ENCODE results near the gene RANBP10. TPM values are rescaled to one million over a fixed set of nuclear protein-coding genes. Genes with fewer than 3 reads are reported as not detected.
"Not testable (repeated sequence)": the region's sequence is repeated elsewhere in the genome, so short reads cannot be mapped to it uniquely, and the experiment has no call there.

The RANBP10 gene
- total and polyA plus RNA-seq, 2 of the 13 experiments (the other 11 are each of a cell fraction or from before 2014, with no cell fraction given), result 9.2 to 22.7 TPM

- TF ChIP-seq MYNN (CRISPR knock-in tag; IDR thresholded peaks at IDR 0.05; ENCODE audit: low read depth) (no peak), PHF20 (CRISPR knock-in tag; IDR thresholded peaks at IDR 0.05) (no peak), SRSF9 (IDR thresholded peaks at IDR 0.05; ENCODE audit: borderline replicate concordance, insufficient read depth, low read depth, low read length, poor library complexity, severe bottlenecking) (no peak), GPBP1L1 (CRISPR knock-in tag; IDR thresholded peaks at IDR 0.05) (no peak), RFX1 (IDR thresholded peaks at IDR 0.05) (no peak), NFATC3 (CRISPR knock-in tag; IDR thresholded peaks at IDR 0.05) (no peak)
These were observed 48.4 kb downstream of the RANBP10 start (continued) for GRCh38 chr16:67758006-67758405.

- no peaks in the 10 kb centered on the region for H3K4me1 ChIP-seq (ENCODE audit: insufficient read depth, low read length)
- H3K9me3 ChIP-seq (ENCODE audit: low read length), result no peaks in the 10 kb centered on the region
- TF ChIP-seq FOXO1 (CRISPR knock-in tag; IDR thresholded peaks at IDR 0.05), result no peak
- TF ChIP-seq RFX3 (CRISPR knock-in tag; IDR thresholded peaks at IDR 0.05), result no peak
- TF ChIP-seq AGO2 (optimal IDR thresholded peaks at IDR 0.05; ENCODE audit: low read depth, low read length), result no peak
- no peak for TF ChIP-seq SP5 (CRISPR knock-in tag; IDR thresholded peaks at IDR 0.05; ENCODE audit: borderline replicate concordance, low read depth)
- no peak for TF ChIP-seq SMAD1 (CRISPR knock-in tag; IDR thresholded peaks at IDR 0.05; ENCODE audit: borderline replicate concordance, low read depth)
- no peak for TF ChIP-seq ZNF124 (CRISPR knock-in tag; IDR thresholded peaks at IDR 0.05)
- no peak for TF ChIP-seq ZBTB46 (CRISPR knock-in tag; IDR thresholded peaks at IDR 0.05; ENCODE audit: borderline replicate concordance)
- BruUV-seq (replicated peaks), result no TSS peak
- ATAC-seq (no peak), DNase-seq (ENCODE audit: low spot score) (no peak), FAIRE-seq (no peak)
- no peaks in the 10 kb centered on the region for H3K27me3 ChIP-seq (ENCODE audit: control insufficient read depth in 1 of 2, insufficient read depth in 2 of 2, low read length in 2 of 2)
- H3K4me2 ChIP-seq (ENCODE audit: low read depth, low read length), result no peak overlapping the region
- intact Hi-C loops (cut with micrococcal nuclease; ENCODE audit: unreplicated experiment) (no loop called here), in situ Hi-C loops (cut with HindIII; ENCODE audit: extremely low pct_ligation_motif_present, low pct_unique_long_range_greater_than_20kb) (no loop called here)
- H3K9ac ChIP-seq (ENCODE audit: insufficient read depth, low read depth, low read length), result no peak overlapping the region
- no peak overlapping the region for H3K27ac ChIP-seq (ENCODE audit: extremely low read length, insufficient read depth, low read length)
- no peak overlapping the region for H2AFZ ChIP-seq (ENCODE audit: low read length)
- ChIA-PET POLR2A (interaction anchor here (1.1 kb wide), 1 partner anchor 105 kb away, joined by 3 read pairs; no protein-coding TSS in a partner anchor), CTCF (ENCODE audit: low intra/inter-chr PET ratio, low total read pairs) (no interaction called here)
- H4K20me1 ChIP-seq (ENCODE audit: insufficient read depth, low read length), result no peaks in the 10 kb centered on the region
- no peak overlapping the region for H3K4me3 ChIP-seq (replicated peaks in 1 of 3; ENCODE audit: insufficient read depth in 1 of 3, low read depth in 2 of 3, low read length in 3 of 3)
- no peaks in the 10 kb centered on the region for H3K79me2 ChIP-seq (ENCODE audit: insufficient read depth, low read length)
- peaks cover 6 to 22% of the 10 kb centered on the region in 2 experiments; a peak in 3 of 5 replicates for H3K36me3 ChIP-seq (replicated peaks in 1 of 2; ENCODE audit: control insufficient read depth in 1 of 2, insufficient read depth in 2 of 2, low read length in 2 of 2)
- WGBS (ENCODE audit: low lambda C conversion rate), result 99% methylated on average over 2 of the region's 2 CpGs
These were observed 53.7 kb downstream of the RANBP10 start for GRCh38 chr16:67752641-67753040.

- H3K4me2 ChIP-seq (ENCODE audit: low read depth, low read length); CTCF ChIA-PET (ENCODE audit: low intra/inter-chr PET ratio, low total read pairs); H2AFZ ChIP-seq (ENCODE audit: low read length); intact Hi-C loops (cut with micrococcal nuclease; ENCODE audit: unreplicated experiment); H4K20me1 ChIP-seq (ENCODE audit: insufficient read depth, low read length); H3K4me1 ChIP-seq (ENCODE audit: insufficient read depth, low read length); H3K4me3 ChIP-seq (replicated peaks in 1 of 3; ENCODE audit: insufficient read depth in 1 of 3, low read depth in 2 of 3, low read length in 3 of 3); BruUV-seq (replicated peaks); H3K27me3 ChIP-seq (ENCODE audit: control insufficient read depth in 1 of 2, insufficient read depth in 2 of 2, low read length in 2 of 2); FAIRE-seq; H3K79me2 ChIP-seq (ENCODE audit: insufficient read depth, low read length); ATAC-seq; POLR2A ChIA-PET; H3K27ac ChIP-seq (ENCODE audit: extremely low read length, insufficient read depth, low read length); in situ Hi-C loops (cut with HindIII; ENCODE audit: extremely low pct_ligation_motif_present, low pct_unique_long_range_greater_than_20kb); H3K9ac ChIP-seq (ENCODE audit: insufficient read depth, low read depth, low read length); H3K9me3 ChIP-seq (ENCODE audit: low read length); DNase-seq (ENCODE audit: low spot score): not testable (repeated sequence)
- 98% methylated on average over 3 of the region's 3 CpGs for WGBS (ENCODE audit: low lambda C conversion rate)
- H3K36me3 ChIP-seq (replicated peaks in 1 of 2; ENCODE audit: control insufficient read depth in 1 of 2, insufficient read depth in 2 of 2, low read length in 2 of 2), result peaks cover 6 to 18% of the 10 kb centered on the region in 2 experiments; a peak in 3 of 5 replicates
These were observed 55.0 kb downstream of the RANBP10 start for GRCh38 chr16:67751331-67751730.

All from HepG2 (cell line).